Measurements from ENCODE around the gene CD84.

DNA sequence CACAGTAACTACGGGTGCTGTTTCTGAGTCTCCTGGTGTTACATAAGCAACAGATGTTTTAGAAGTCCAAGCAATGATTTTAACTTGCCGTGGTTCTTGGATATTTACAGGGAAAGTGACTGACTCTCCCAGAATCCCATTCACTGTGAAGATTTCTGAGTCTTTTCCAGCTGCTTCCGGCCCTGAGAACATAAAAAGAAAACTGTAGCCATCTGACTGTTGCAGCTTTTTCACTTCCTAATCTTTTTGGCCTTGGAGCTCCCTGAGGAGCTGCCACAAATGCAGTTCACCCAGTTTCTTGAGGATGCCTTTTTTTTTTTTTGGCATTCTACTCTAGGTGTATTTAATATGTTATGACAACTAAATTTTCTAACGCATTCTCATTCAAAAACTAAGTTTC is 13.7 kb downstream of the CD84 start:
- no peak for TF ChIP-seq CTCF (IDR thresholded peaks at IDR 0.05; ENCODE audit: borderline replicate concordance, extremely low read depth, low read length, poor library complexity, severe bottlenecking)
- TF ChIP-seq EZH2 (IDR thresholded peaks at IDR 0.05; ENCODE audit: borderline replicate concordance, low read depth, low read length, severe bottlenecking), result no peak
